ENCODE measurements around the gene BABAM2. TPM values are rescaled to one million over a fixed set of nuclear protein-coding genes. Genes with fewer than 3 reads are reported as not detected.
"Not testable (repeated sequence)": the region's sequence is repeated elsewhere in the genome, so short reads cannot be mapped to it uniquely, and the experiment has no call there.

BABAM2 gene
- total RNA-seq, 1 experiment from 2014 or later = 46.1 TPM

- no peaks in the 10 kb centered on the region for H3K9me3 ChIP-seq (ENCODE audit: insufficient read depth, low read depth)
- TF ChIP-seq EZH2 (IDR thresholded peaks at IDR 0.05; ENCODE audit: low read depth) (no peak), CTCF (conservative IDR thresholded peaks at IDR 0.05) (no peak)
- no TSS peak for BruUV-seq (replicated peaks)
- H2AFZ ChIP-seq = no peak overlapping the region
- no peak overlapping the region for H3K27ac ChIP-seq
- peak in 1 of 2 experiments; percentile 16 for DNase-seq
- CTCF ChIA-PET = no interaction called here
- no peaks in the 10 kb centered on the region for H3K36me3 ChIP-seq (ENCODE audit: low read depth)
- no peaks in the 10 kb centered on the region for H3K9me2 ChIP-seq (ENCODE audit: insufficient read depth)
- H3F3A ChIP-seq (ENCODE audit: insufficient read depth, low read depth) = peaks cover 10% of the 10 kb centered on the region; the same call in 1 of the 2 replicates
- H3K4me1 ChIP-seq (replicated peaks; ENCODE audit: insufficient read depth) = peaks cover 20% of the 10 kb centered on the region
- no peak overlapping the region for H3K4me3 ChIP-seq
- no peak overlapping the region for H3K4me2 ChIP-seq
- no peaks in the 10 kb centered on the region for H3K79me2 ChIP-seq (ENCODE audit: low read depth)
- H3K27me3 ChIP-seq (ENCODE audit: insufficient read depth, low read depth) = no peaks in the 10 kb centered on the region
- no peaks in the 10 kb centered on the region for H4K20me1 ChIP-seq (ENCODE audit: insufficient read depth)
- intact Hi-C loops (cut with micrococcal nuclease; ENCODE audit: unreplicated experiment) = no loop called here
- POLR2A ChIA-PET (ENCODE audit: unreplicated experiment) = interaction anchor here (0.6 kb wide), 1 partner anchor 309 kb away, joined by 5 read pairs; no protein-coding TSS in a partner anchor
These were observed 442.2 kb downstream of the BABAM2 start for GRCh38 chr2:28332696-28333095.

- H3K9me3 ChIP-seq (ENCODE audit: insufficient read depth, low read depth) = no peaks in the 10 kb centered on the region
- no peaks in the 10 kb centered on the region for H3K36me3 ChIP-seq (ENCODE audit: low read depth)
- no peak for TF ChIP-seq EZH2 (IDR thresholded peaks at IDR 0.05; ENCODE audit: low read depth)
- no peak for TF ChIP-seq CTCF (conservative IDR thresholded peaks at IDR 0.05)
- ChIA-PET POLR2A (ENCODE audit: unreplicated experiment) (interaction anchor here (0.6 kb wide), 1 partner anchor 176 kb away, joined by 3 read pairs; no protein-coding TSS in a partner anchor), CTCF (no interaction called here)
- no peaks in the 10 kb centered on the region for H4K20me1 ChIP-seq (ENCODE audit: insufficient read depth)
- BruUV-seq (replicated peaks) = no TSS peak
- H3K4me1 ChIP-seq (replicated peaks; ENCODE audit: insufficient read depth) = peaks cover 20% of the 10 kb centered on the region
- peaks cover 12% of the 10 kb centered on the region for H3F3A ChIP-seq (ENCODE audit: insufficient read depth, low read depth)
- H3K27me3 ChIP-seq (ENCODE audit: insufficient read depth, low read depth) = no peaks in the 10 kb centered on the region
- H3K9me2 ChIP-seq (ENCODE audit: insufficient read depth) = no peaks in the 10 kb centered on the region
- intact Hi-C loops (cut with micrococcal nuclease; ENCODE audit: unreplicated experiment) = no loop called here
- no peak overlapping the region for H3K4me2 ChIP-seq
- H3K79me2 ChIP-seq (ENCODE audit: low read depth) = no peaks in the 10 kb centered on the region
- H3K4me3 ChIP-seq = no peak overlapping the region
- H2AFZ ChIP-seq = no peak overlapping the region
- peak in 1 of 2 experiments; percentile 21 for DNase-seq
- H3K27ac ChIP-seq = no peak overlapping the region
These were observed 443.3 kb downstream of the BABAM2 start for GRCh38 chr2:28333606-28334526.

- Histone ChIP-seq H4K20me1 (ENCODE audit: insufficient read depth) (no peaks in the 10 kb centered on the region), H2AFZ (no peak overlapping the region), H3K9me3 (ENCODE audit: insufficient read depth, low read depth) (no peaks in the 10 kb centered on the region), H3K9me2 (ENCODE audit: insufficient read depth) (no peaks in the 10 kb centered on the region), H3K4me1 (replicated peaks; ENCODE audit: insufficient read depth) (peaks cover 24% of the 10 kb centered on the region), H3K4me3 (no peak overlapping the region), H3K4me2 (no peak overlapping the region), H3K79me2 (ENCODE audit: low read depth) (no peaks in the 10 kb centered on the region), H3F3A (ENCODE audit: insufficient read depth, low read depth) (peaks cover 12% of the 10 kb centered on the region), H3K36me3 (ENCODE audit: low read depth) (no peaks in the 10 kb centered on the region), H3K27ac (no peak overlapping the region), H3K27me3 (ENCODE audit: insufficient read depth, low read depth) (no peaks in the 10 kb centered on the region)
- intact Hi-C loops (cut with micrococcal nuclease; ENCODE audit: unreplicated experiment) = no loop called here
- peak in 1 of 2 experiments; percentile 24 for DNase-seq
- TF ChIP-seq EZH2 (IDR thresholded peaks at IDR 0.05; ENCODE audit: low read depth) (no peak), CTCF (conservative IDR thresholded peaks at IDR 0.05) (no peak)
- POLR2A ChIA-PET (ENCODE audit: unreplicated experiment) = no interaction called here
- no TSS peak for BruUV-seq (replicated peaks)
- CTCF ChIA-PET = no interaction called here
These were observed 444.0 kb downstream of the BABAM2 start for GRCh38 chr2:28334527-28334894.

GRCh38 chr2:28335265-28335664 lies 444.7 kb downstream of the BABAM2 start:
- Histone ChIP-seq H3F3A (ENCODE audit: insufficient read depth, low read depth) (peaks cover 12% of the 10 kb centered on the region), H3K4me1 (replicated peaks; ENCODE audit: insufficient read depth) (peaks cover 24% of the 10 kb centered on the region)
- H3K36me3 ChIP-seq (ENCODE audit: low read depth); H3K9me3 ChIP-seq (ENCODE audit: insufficient read depth, low read depth); H3K9me2 ChIP-seq (ENCODE audit: insufficient read depth); BruUV-seq (replicated peaks); H4K20me1 ChIP-seq (ENCODE audit: insufficient read depth); CTCF ChIA-PET; H3K27ac ChIP-seq; H3K4me3 ChIP-seq; DNase-seq; POLR2A ChIA-PET (ENCODE audit: unreplicated experiment); H3K27me3 ChIP-seq (ENCODE audit: insufficient read depth, low read depth); H3K79me2 ChIP-seq (ENCODE audit: low read depth); H2AFZ ChIP-seq; H3K4me2 ChIP-seq; intact Hi-C loops (cut with micrococcal nuclease; ENCODE audit: unreplicated experiment): not testable (repeated sequence)
